K562 (cell line): ENCODE results near the gene INSYN2B. TPM values are rescaled to one million over a fixed set of nuclear protein-coding genes. Genes with fewer than 3 reads are reported as not detected.

Source experiments
- ATAC-seq: fragments of 200-7000 bp; cut with Tn5 transposase; 3 replicates; pipeline ENCODE4 v1.9.1; 2020; ENCODE audit warnings: moderate library complexity
- BruUV-seq: library from RNA; stranded (reverse); fragments of 400-500 nt; replicated peaks from 2 replicates; lab custom pipeline; 2021; lab: Mats Ljungman, UMichigan
- CTCF ChIA-PET: fragments of 300-600 bp; formaldehyde crosslinking; extraction: SDS; loops from one replicate; lab custom pipeline; 2021; ENCODE audit warnings: low intra/inter-chr PET ratio; lab: Yijun Ruan, JAX
- POLR2A ChIA-PET: fragments of 300-600, 350-650 bp; sonication (Branson Sonifier 250); formaldehyde crosslinking; extraction: SDS; loops from one replicate; lab custom pipeline; 2021; ENCODE audit warnings: antibody characterized with exemption, inconsistent platforms; lab: Yijun Ruan, JAX
- DNase-seq, 4 experiments: peaks; one replicate each; pipeline versions ENCODE4 v3.0.0 to v3.0.0-alpha.2; 2011 to 2018; ENCODE audit warnings: low spot score in 3 of 4, mixed read lengths in 3 of 4; ENCODE audit errors: extremely low read depth in 1 of 4
- FAIRE-seq: peaks from 2 replicates; lab custom pipeline; 2011; peaks lifted over from hg19 to GRCh38; lab: Jason Lieb, UNC
- H2AFZ ChIP-seq: 2 replicates; pipeline ENCODE4 v1.6.0; 2011; ENCODE audit warnings: low read depth, low read length, control low read depth, inconsistent platforms
- H3K27ac ChIP-seq: fragments of 200-600 bp; 3 replicates; pipeline ENCODE4 v1.8.0; 2011; ENCODE audit warnings: low read depth, mild to moderate bottlenecking, control low read depth, inconsistent platforms, low read length, moderate library complexity, mixed read lengths; ENCODE audit errors: extremely low read depth
- H3K27me3 ChIP-seq, 2 experiments: fragments of 300-600 bp in 1 of 2; 2 replicates in 1 of 2; 3 replicates in 1 of 2; pipeline versions ENCODE4 v1.6.0 to v1.8.0; 2011; ENCODE audit warnings: inconsistent platforms in 2 of 2, low read length in 2 of 2, mild to moderate bottlenecking in 1 of 2, mixed read lengths in 1 of 2, moderate library complexity in 1 of 2; ENCODE audit not compliant: control insufficient read depth in 2 of 2, insufficient read depth in 2 of 2
- H3K36me3 ChIP-seq: fragments of 300-600 bp; 3 replicates; pipeline ENCODE4 v1.8.0; 2011; ENCODE audit warnings: mild to moderate bottlenecking, low read length, inconsistent platforms; ENCODE audit not compliant: control insufficient read depth, insufficient read depth
- H3K4me1 ChIP-seq, 2 experiments: fragments of 200-600 bp in 1 of 2; replicated peaks in 1 of 2; 2 replicates in 1 of 2; 3 replicates in 1 of 2; pipeline versions ENCODE4 v1.5.1 to v1.8.0; 2011; ENCODE audit warnings: inconsistent platforms in 2 of 2, low read length in 2 of 2, mild to moderate bottlenecking in 1 of 2, mixed read lengths in 1 of 2, moderate library complexity in 1 of 2; ENCODE audit not compliant: control insufficient read depth in 2 of 2, insufficient read depth in 2 of 2
- H3K4me2 ChIP-seq: 2 replicates; pipeline ENCODE4 v1.6.1; 2011; ENCODE audit warnings: low read length, control low read depth, inconsistent platforms, mixed read lengths; ENCODE audit not compliant: insufficient read depth
- H3K4me3 ChIP-seq: fragments of 200-600 bp; sonication (generic), shearing (Covaris generic); 2 replicates; pipeline ENCODE4 v1.5.1; 2016; ENCODE audit warnings: control low read depth, inconsistent platforms
- H3K79me2 ChIP-seq: fragments of 200-600 bp; 3 replicates; pipeline ENCODE4 v1.8.0; 2011; ENCODE audit warnings: low read length, inconsistent platforms; ENCODE audit not compliant: control insufficient read depth, insufficient read depth
- H3K9ac ChIP-seq, 2 experiments: 2 replicates each; pipeline versions ENCODE4 v1.6.0 to v1.6.1; 2011; ENCODE audit warnings: low read depth in 2 of 2, low read length in 2 of 2, control low read depth in 1 of 2, inconsistent platforms in 1 of 2, mild to moderate bottlenecking in 1 of 2, mixed read lengths in 1 of 2; ENCODE audit not compliant: insufficient read depth in 1 of 2
- H3K9me1 ChIP-seq: one replicate; pipeline ENCODE4 v1.6.0; 2011; ENCODE audit warnings: inconsistent platforms, mild to moderate bottlenecking, low read length, moderate library complexity; ENCODE audit not compliant: control insufficient read depth, insufficient read depth
- H3K9me3 ChIP-seq: replicated peaks from 2 replicates; pipeline ENCODE4 v1.5.1; 2011; ENCODE audit warnings: low read depth, low read length, inconsistent platforms; ENCODE audit not compliant: control insufficient read depth, insufficient read depth
- H4K20me1 ChIP-seq: replicated peaks from 2 replicates; pipeline ENCODE4 v1.6.1; 2011; ENCODE audit warnings: low read length, inconsistent platforms, mixed read lengths; ENCODE audit not compliant: control insufficient read depth, insufficient read depth
- COPS2 ChIP-seq: fragments of 450-650 bp; conservative IDR thresholded peaks from 2 replicates; pipeline ENCODE4 v1.6.1; 2016; ENCODE audit warnings: mild to moderate bottlenecking, moderate library complexity
- CREB3 ChIP-seq: fragments of 450-650 bp; conservative IDR thresholded peaks from 2 replicates; pipeline ENCODE4 v1.6.1; 2016; ENCODE audit warnings: missing genetic modification characterization, low read depth, mild to moderate bottlenecking, missing compliant biosample characterization, moderate library complexity
- HDAC6 ChIP-seq: IDR thresholded peaks from 2 replicates; pipeline ENCODE4 v1.6.1; 2012; ENCODE audit warnings: low read depth, mild to moderate bottlenecking, control low read depth, inconsistent platforms, low read length, moderate library complexity
- L3MBTL2 ChIP-seq: fragments of 450-650 bp; IDR thresholded peaks from 2 replicates; pipeline ENCODE4 v1.6.1; 2016; ENCODE audit warnings: mild to moderate bottlenecking, moderate library complexity
- MCM7 ChIP-seq, 2 experiments: fragments of 450-650 bp; IDR thresholded peaks; 2 replicates each; pipeline ENCODE4 v1.6.1; 2016 to 2018
- THRA ChIP-seq: fragments of 450-650 bp; IDR thresholded peaks from 2 replicates; pipeline ENCODE4 v1.6.1; 2017; ENCODE audit warnings: mild to moderate bottlenecking, moderate library complexity
- VEZF1 ChIP-seq: fragments of 200-800 bp; sonication (Bioruptor generic); IDR thresholded peaks from 2 replicates; pipeline ENCODE4 v1.6.1; 2017; ENCODE audit warnings: missing genetic modification characterization, missing compliant biosample characterization
- ZBTB5 ChIP-seq: fragments of 450-650 bp; IDR thresholded peaks from 2 replicates; pipeline ENCODE4 v1.6.1; 2017; ENCODE audit warnings: antibody characterized with exemption
- ZNF41 ChIP-seq: fragments of 250-450 bp; sonication (Bioruptor Pico); conservative IDR thresholded peaks from 2 replicates; pipeline ENCODE4 v1.4.0; 2020; ENCODE audit warnings: mild to moderate bottlenecking
- WGBS: fragments of 100-300 bp; shearing (Covaris generic); methylation state at CpG from one replicate; pipeline ENCODE4 v1.1.6; 2016; ENCODE audit warnings: low coverage, mixed read lengths; ENCODE audit not compliant: insufficient coverage; ENCODE audit errors: missing lambda C conversion rate; 5-methylcytosine and 5-hydroxymethylcytosine counted together
- in situ Hi-C: fragments of 300-500 bp; cut with MboI; formaldehyde crosslinking; loops from 4 replicates; pipeline ENCODE4 v1.15.0; 2018; ENCODE audit warnings: inconsistent platforms, mixed read lengths
- intact Hi-C: fragments of 100-400 bp; cut with micrococcal nuclease; formaldehyde crosslinking; loops from 2 replicates; pipeline ENCODE4 v1.14.2; 2022
- polyA plus RNA-seq, 8 experiments: library from polyadenylated mRNA; depleted of rRNA in 4 of 8; stranded (reverse) in 5 of 8; unstranded in 3 of 8; fragments of >200 nt; fragmentation: Nextera tagmentation in 2 of 8; fragmentation: Illumina TruSeq in 1 of 8; extraction: Ambion mirVana in 2 of 8; extraction: Trizol in 1 of 8; gene quantifications; 2 replicates each; pipeline versions ENCODE4 v1.2.1 to v1.2.3, GENCODE V29; 2011 to 2014; ENCODE audit warnings: inconsistent platforms in 1 of 8, missing spikeins in 1 of 8
- total RNA-seq, 7 experiments: library from RNA; depleted of rRNA in 6 of 7; stranded (reverse); fragments of >200 nt in 6 of 7; fragmentation: Illumina TruSeq in 2 of 7; extraction: Trizol in 2 of 7; gene quantifications; 2 replicates each; pipeline versions ENCODE4 v1.2.1 to v1.2.3, GENCODE V29; 2011 to 2021; ENCODE audit warnings: low replicate concordance in 1 of 7

Gene INSYN2B
- total and polyA plus RNA-seq, 9 of the 15 experiments (the other 6 are each of a cell fraction or from before 2014, with no cell fraction given), result not detected

GRCh38 chr5:169974121-169974770 is 6.0 kb downstream of the INSYN2B start:
- H3K9ac ChIP-seq, result no peak overlapping the region
- WGBS, result 6% methylated on average over 6 of the region's 6 CpGs
- intact Hi-C loops, result no loop called here

GRCh38 chr5:169973056-169973455 is 7.2 kb downstream of the INSYN2B start:
- no peak overlapping the region for H3K4me3 ChIP-seq
- H3K4me1 ChIP-seq, result no peaks in the 10 kb centered on the region
- ATAC-seq, result no peak
- no peaks in the 10 kb centered on the region for H3K79me2 ChIP-seq
- WGBS, result 3% methylated on average over 3 of the region's 3 CpGs
- FAIRE-seq, result no peak
- no peak for DNase-seq
- H4K20me1 ChIP-seq, result 0 out of 2 replicates have a peak, but pooled peaks cover 3% of the 10 kb centered on the region
- intact Hi-C loops (no loop called here), in situ Hi-C loops (no loop called here)
- H3K9me1 ChIP-seq, result no peaks in the 10 kb centered on the region
- no TSS peak for BruUV-seq
- H3K27ac ChIP-seq, result no peak overlapping the region
- no peak overlapping the region for H3K9ac ChIP-seq
- H3K36me3 ChIP-seq, result no peaks in the 10 kb centered on the region
- H3K4me2 ChIP-seq, result no peak overlapping the region
- ChIA-PET POLR2A (no interaction called here), CTCF (no interaction called here)
- H2AFZ ChIP-seq, result no peak overlapping the region
- H3K27me3 ChIP-seq, result peaks cover 0 to 2% of the 10 kb centered on the region in 2 experiments; a peak in 1 of 5 replicates
- H3K9me3 ChIP-seq, result no peaks in the 10 kb centered on the region
- TF ChIP-seq VEZF1 (CRISPR knock-in tag) (no peak), THRA (no peak), ZNF41 (no peak), HDAC6 (no peak), ZBTB5 (no peak), CREB3 (tag) (no peak)

More at GRCh38 chr5:169974121-169974770, 6.0 kb downstream of the INSYN2B start:
- Histone ChIP-seq H3K27ac (no peak overlapping the region), H3K9me3 (no peaks in the 10 kb centered on the region), H2AFZ (no peak overlapping the region), H3K4me1 (no peaks in the 10 kb centered on the region), H3K79me2 (no peaks in the 10 kb centered on the region), H3K36me3 (no peaks in the 10 kb centered on the region), H4K20me1 (0 out of 2 replicates have a peak, but pooled peaks cover 3% of the 10 kb centered on the region), H3K9me1 (no peaks in the 10 kb centered on the region), H3K4me3 (no peak overlapping the region), H3K27me3 (peaks cover 0 to 2% of the 10 kb centered on the region in 2 experiments; a peak in 1 of 5 replicates), H3K4me2 (no peak overlapping the region)
- FAIRE-seq (no peak), DNase-seq (no peak), ATAC-seq (no peak)
- POLR2A ChIA-PET, result interaction anchor here (0.6 kb wide), 1 partner anchor 15 kb away, joined by 3 read pairs; no protein-coding TSS in a partner anchor
- BruUV-seq, result no TSS peak
- CTCF ChIA-PET, result no interaction called here
- in situ Hi-C loops, result no loop called here
- TF ChIP-seq COPS2 (no peak), L3MBTL2 (no peak), MCM7 (IDR thresholded peaks at IDR 0.05) (no peak)
